ACC112 (cell line): ENCODE measurements around the gene SSRP1.

Experiments
- H2AFZ ChIP-seq: fragments of 200-600 bp; sonication (generic); one replicate; pipeline ENCODE4 v1.6.0; 2017; ENCODE audit warnings: antibody characterized with exemption, low read length; ENCODE audit not compliant: unreplicated experiment
- H3K27ac ChIP-seq: fragments of 200-600 bp; sonication (generic); 2 replicates; pipeline ENCODE4 v1.5.1; 2014; ENCODE audit warnings: low read depth, mild to moderate bottlenecking, antibody characterized with exemption, low read length, moderate library complexity
- H3K27me3 ChIP-seq: fragments of 200-600 bp; sonication (generic); 2 replicates; pipeline ENCODE4 v1.6.1; 2014; ENCODE audit warnings: mild to moderate bottlenecking, antibody characterized with exemption, low read length, moderate library complexity, mixed read lengths; ENCODE audit not compliant: insufficient read depth
- H3K36me3 ChIP-seq: fragments of 200-600 bp; sonication (generic); 2 replicates; pipeline ENCODE4 v1.6.1; 2016; ENCODE audit warnings: mild to moderate bottlenecking, antibody characterized with exemption, low read length, moderate library complexity, mixed read lengths; ENCODE audit not compliant: insufficient read depth
- H3K4me1 ChIP-seq: fragments of 200-600 bp; sonication (generic); one replicate; pipeline ENCODE4 v1.6.1; 2016; ENCODE audit warnings: low read length, mixed read lengths; ENCODE audit not compliant: insufficient read depth, unreplicated experiment, control insufficient read depth
- H3K4me3 ChIP-seq: fragments of 200-600 bp; sonication (generic); 2 replicates; pipeline ENCODE4 v1.5.1; 2014; ENCODE audit warnings: mild to moderate bottlenecking, low read depth, low read length
- H3K79me2 ChIP-seq: fragments of 200-600 bp; sonication (generic); one replicate; pipeline ENCODE4 v1.6.0; 2016; ENCODE audit warnings: low read length; ENCODE audit not compliant: control insufficient read depth, unreplicated experiment, insufficient read depth

Gene SSRP1

GRCh38 chr11:57308426-57309060 is 27.1 kb downstream of the SSRP1 start:
- peaks cover 51% of the 10 kb centered on the region for H3K79me2 ChIP-seq
- H3K27me3 ChIP-seq = no peaks in the 10 kb centered on the region
- peaks cover 83% of the 10 kb centered on the region for H3K4me1 ChIP-seq
- no peak overlapping the region for H3K27ac ChIP-seq
- H3K4me3 ChIP-seq = no peak overlapping the region
- H3K36me3 ChIP-seq = peaks cover 22% of the 10 kb centered on the region; the same call in 1 of the 2 replicates
- H2AFZ ChIP-seq = no peak overlapping the region

GRCh38 chr11:57307666-57308270 is 27.9 kb downstream of the SSRP1 start:
- H3K79me2 ChIP-seq = peaks cover 51% of the 10 kb centered on the region

GRCh38 chr11:57306940-57307565 is 28.6 kb downstream of the SSRP1 start:
- Histone ChIP-seq H3K27ac (no peak overlapping the region), H3K79me2 (peaks cover 51% of the 10 kb centered on the region), H3K27me3 (no peaks in the 10 kb centered on the region), H3K4me1 (peaks cover 75% of the 10 kb centered on the region), H3K36me3 (peaks cover 23% of the 10 kb centered on the region; the same call in 1 of the 2 replicates), H2AFZ (no peak overlapping the region), H3K4me3 (no peak overlapping the region)

More at GRCh38 chr11:57307666-57308270, 27.9 kb downstream of the SSRP1 start:
- Histone ChIP-seq H3K27me3 (no peaks in the 10 kb centered on the region), H3K27ac (no peak overlapping the region), H3K4me1 (peaks cover 82% of the 10 kb centered on the region), H3K4me3 (no peak overlapping the region), H2AFZ (no peak overlapping the region), H3K36me3 (peaks cover 22% of the 10 kb centered on the region; the same call in 1 of the 2 replicates)

- no peaks in the 10 kb centered on the region for H3K27me3 ChIP-seq
- H3K4me1 ChIP-seq = peaks cover 70% of the 10 kb centered on the region
- no peak overlapping the region for H3K4me3 ChIP-seq
- peaks cover 29% of the 10 kb centered on the region; the same call in 1 of the 2 replicates for H3K36me3 ChIP-seq
- no peak overlapping the region for H2AFZ ChIP-seq
- H3K79me2 ChIP-seq = peaks cover 51% of the 10 kb centered on the region
- H3K27ac ChIP-seq = no peak overlapping the region
These were observed 29.4 kb downstream of the SSRP1 start for GRCh38 chr11:57306161-57306876.

- Histone ChIP-seq H3K4me1 (peaks cover 66% of the 10 kb centered on the region), H3K79me2 (peaks cover 49% of the 10 kb centered on the region), H3K36me3 (peaks cover 37% of the 10 kb centered on the region; the same call in 1 of the 2 replicates), H3K4me3 (no peak overlapping the region), H3K27me3 (no peaks in the 10 kb centered on the region), H2AFZ (no peak overlapping the region), H3K27ac (no peak overlapping the region)
These were observed 30.2 kb downstream of the SSRP1 start for GRCh38 chr11:57305523-57305922.

GRCh38 chr11:57303990-57304579 is 31.6 kb downstream of the SSRP1 start:
- H3K36me3 ChIP-seq = peaks cover 39% of the 10 kb centered on the region; the same call in 1 of the 2 replicates
- H3K79me2 ChIP-seq = peaks cover 35% of the 10 kb centered on the region
- peaks cover 51% of the 10 kb centered on the region for H3K4me1 ChIP-seq

GRCh38 chr11:57303280-57303989 is 32.3 kb downstream of the SSRP1 start:
- Histone ChIP-seq H3K4me1 (peaks cover 47% of the 10 kb centered on the region), H3K4me3 (no peak overlapping the region), H3K79me2 (peaks cover 30% of the 10 kb centered on the region), H3K27ac (no peak overlapping the region), H3K27me3 (no peaks in the 10 kb centered on the region), H3K36me3 (peaks cover 42% of the 10 kb centered on the region; the same call in 1 of the 2 replicates), H2AFZ (no peak overlapping the region)

More at GRCh38 chr11:57303990-57304579, 31.6 kb downstream of the SSRP1 start:
- Histone ChIP-seq H3K27ac (no peak overlapping the region), H2AFZ (no peak overlapping the region), H3K4me3 (no peak overlapping the region), H3K27me3 (no peaks in the 10 kb centered on the region)

- peaks cover 25% of the 10 kb centered on the region for H3K79me2 ChIP-seq
- no peaks in the 10 kb centered on the region for H3K27me3 ChIP-seq
- H3K36me3 ChIP-seq = peaks cover 42% of the 10 kb centered on the region; the same call in 1 of the 2 replicates
- H3K4me1 ChIP-seq = peaks cover 37% of the 10 kb centered on the region
- H2AFZ ChIP-seq = no peak overlapping the region
- H3K4me3 ChIP-seq = no peak overlapping the region
- no peak overlapping the region for H3K27ac ChIP-seq
These were observed 33.2 kb downstream of the SSRP1 start for GRCh38 chr11:57302489-57302888.

GRCh38 chr11:57301711-57302423 is 33.8 kb downstream of the SSRP1 start:
- H3K4me3 ChIP-seq = no peak overlapping the region
- H3K4me1 ChIP-seq = peaks cover 31% of the 10 kb centered on the region
- H3K27ac ChIP-seq = no peak overlapping the region
- H3K36me3 ChIP-seq = peaks cover 43% of the 10 kb centered on the region; the same call in 1 of the 2 replicates
- H2AFZ ChIP-seq = no peak overlapping the region
- peaks cover 19% of the 10 kb centered on the region for H3K79me2 ChIP-seq
- H3K27me3 ChIP-seq = no peaks in the 10 kb centered on the region
